Measurements from ENCODE around the gene INO80B.
A peak's percentile ranks its signal among the peaks of the same experiment; 100 is the strongest.
"Not testable (repeated sequence)": the region's sequence is repeated elsewhere in the genome, so short reads cannot be mapped to it uniquely, and the experiment has no call there.

INO80B gene

GRCh38 chr2:74482801-74483674 lies 28.2 kb downstream of the INO80B start, which contains the start of the genes CCDC142 and TTC31:
Gene CCDC142, minus strand, starts transcription at chr2:74482998. Its CDS starts 161 bp downstream, at chr2:74482837.
Gene TTC31, plus strand, starts transcription at chr2:74483081. Its CDS starts 15 bp downstream, at chr2:74483096.
- DNase-seq = peak; percentile 95

- not testable (repeated sequence) for DNase-seq
These were observed 28.8 kb downstream of the INO80B start for GRCh38 chr2:74483675-74484164.

DNA sequence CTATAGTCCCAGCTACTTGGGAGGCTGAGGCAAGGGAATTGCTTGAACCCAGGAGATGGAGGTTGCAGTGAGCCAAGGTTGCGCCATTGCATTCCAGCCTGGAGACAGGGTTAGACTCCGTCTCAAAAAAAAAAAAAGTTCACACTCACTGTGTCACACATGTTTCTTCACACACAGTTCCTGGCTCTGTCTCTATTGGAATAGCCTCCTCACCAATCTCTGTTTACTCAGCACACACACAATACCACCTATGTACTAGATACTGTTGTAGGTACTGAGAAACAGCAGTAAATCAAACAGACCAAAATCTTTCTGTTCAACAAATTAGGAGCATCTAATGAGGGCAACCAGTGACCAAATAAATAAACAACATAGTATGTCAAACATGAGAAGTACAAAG lies 31.3 kb downstream of the INO80B start:
- DNase-seq = no peak

- no peak for DNase-seq
These were observed 34.0 kb downstream of the INO80B start for GRCh38 chr2:74488643-74489481.

DNA sequence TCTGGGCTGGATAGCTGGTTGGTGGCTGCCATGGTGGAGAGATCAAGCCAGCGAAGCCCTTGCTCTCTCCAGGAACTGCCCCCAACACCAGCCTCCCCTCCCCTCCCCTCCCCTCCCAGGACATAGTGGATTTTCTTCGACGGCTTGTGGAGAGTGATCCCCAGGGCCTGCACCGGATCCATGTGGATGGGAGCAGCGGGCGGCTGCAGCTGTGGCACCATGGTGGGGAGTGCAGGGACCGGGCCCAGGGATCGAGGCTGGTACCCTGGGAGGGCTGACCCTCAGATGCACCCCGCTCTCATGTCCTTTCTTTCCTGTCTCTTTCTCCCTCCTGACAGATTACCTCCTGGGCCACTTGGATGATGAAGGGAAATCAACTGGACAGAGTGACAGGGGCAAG lies 35.0 kb downstream of the INO80B start:
- DNase-seq = no peak

DNA sequence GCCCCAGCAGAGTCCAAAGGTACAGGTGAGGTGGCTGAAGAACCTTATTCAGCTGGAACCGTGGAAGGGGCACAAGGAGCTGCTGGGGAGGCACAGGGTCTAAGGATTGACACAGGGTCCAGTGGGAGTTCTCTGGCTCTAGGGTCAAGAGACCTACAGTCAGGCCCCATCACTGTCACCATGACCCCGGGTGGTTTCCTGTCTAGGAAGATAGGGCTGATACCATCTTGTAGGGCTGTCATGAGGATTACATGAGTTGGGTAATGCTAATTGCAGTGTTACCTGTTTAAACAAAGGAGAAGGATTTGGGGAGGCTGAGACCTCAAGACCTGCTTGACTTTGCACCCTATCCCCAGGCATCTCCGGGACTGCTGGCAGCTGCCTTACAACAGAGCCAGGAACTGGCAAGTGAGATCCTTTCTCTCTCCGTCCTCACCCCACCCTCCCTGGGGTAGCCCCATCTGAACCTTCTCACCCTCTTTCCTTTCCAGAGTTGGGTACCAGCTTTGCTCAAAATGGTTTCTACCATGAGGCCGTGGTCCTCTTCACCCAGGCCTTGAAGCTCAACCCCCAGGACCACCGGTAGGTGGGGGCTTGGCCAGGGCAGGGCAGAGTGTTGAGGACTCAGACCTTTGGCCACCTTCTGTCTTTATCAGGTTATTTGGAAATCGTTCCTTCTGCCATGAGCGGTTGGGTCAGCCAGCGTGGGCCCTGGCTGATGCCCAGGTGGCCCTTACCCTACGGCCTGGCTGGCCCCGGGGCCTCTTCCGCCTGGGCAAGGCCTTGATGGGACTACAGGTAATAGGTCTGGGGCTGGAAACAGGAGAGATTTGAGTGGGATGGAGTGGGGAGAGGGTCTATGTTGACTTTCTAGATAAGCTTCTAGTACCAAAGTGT lies 37.0 kb downstream of the INO80B start:
- DNase-seq = no peak

DNA sequence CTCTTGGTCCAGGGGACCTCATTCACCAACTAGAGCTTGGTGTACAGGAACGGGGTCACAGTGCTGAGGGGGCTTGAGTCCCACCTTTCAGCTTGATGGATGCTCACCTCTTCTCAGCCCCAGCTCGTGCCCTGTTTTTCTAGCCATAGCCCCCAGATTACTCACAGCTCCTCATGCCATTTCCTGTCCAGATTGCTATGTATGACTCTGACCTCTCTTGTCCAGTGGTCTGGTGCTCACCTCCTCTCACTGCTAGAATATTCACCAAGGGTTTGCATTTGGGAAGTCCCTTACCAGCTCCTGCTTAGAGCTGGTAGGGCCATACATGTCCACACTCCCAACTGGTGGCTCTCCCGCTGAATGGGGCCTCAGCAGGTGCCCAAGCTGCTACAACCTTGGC lies 38.7 kb downstream of the INO80B start:
- DNase-seq = no peak

GRCh38 chr2:74495440-74495839 lies 40.6 kb downstream of the INO80B start:
- no peak for DNase-seq

- no peak for DNase-seq
These were observed 42.3 kb downstream of the INO80B start for GRCh38 chr2:74496997-74497776.

DNA sequence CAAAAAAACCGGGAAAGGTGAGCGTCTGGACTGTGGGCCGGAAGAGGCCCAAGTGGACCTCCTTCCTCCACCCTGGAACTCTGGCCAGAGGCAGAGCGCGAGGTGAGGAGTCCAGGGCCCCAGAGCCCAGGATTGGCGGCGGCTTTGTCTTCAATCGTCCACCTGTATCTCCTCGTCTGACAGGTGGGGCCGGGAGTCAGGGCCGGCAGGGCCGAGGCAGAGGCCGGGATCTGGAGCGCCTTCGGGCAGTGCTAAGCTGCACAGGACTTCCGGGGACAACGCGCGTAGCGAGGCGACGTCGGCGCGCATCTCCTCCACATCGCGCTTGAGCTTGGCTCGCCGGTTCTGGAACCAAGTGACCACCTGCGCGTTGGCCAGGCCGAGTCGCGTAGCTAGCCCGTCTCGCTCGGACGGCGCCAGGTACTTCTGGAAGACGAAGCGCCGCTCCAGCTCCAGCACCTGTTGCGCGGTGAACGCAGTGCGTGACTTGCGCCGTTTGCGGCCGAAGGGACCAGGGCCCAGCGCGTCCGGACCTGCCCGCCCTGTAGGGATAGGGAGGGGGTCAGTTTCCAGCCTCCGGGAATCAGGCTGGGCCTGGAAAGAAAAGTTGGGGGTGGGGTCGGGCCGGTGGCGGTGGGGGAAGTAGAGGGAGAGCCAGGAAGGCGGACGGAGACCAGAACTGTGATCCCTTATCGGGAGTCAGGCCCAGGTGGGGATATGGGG lies 43.1 kb downstream of the INO80B start:
- no peak for DNase-seq

- peak; percentile 14 for DNase-seq
These were observed 43.8 kb downstream of the INO80B start for GRCh38 chr2:74498500-74499266.

DNA sequence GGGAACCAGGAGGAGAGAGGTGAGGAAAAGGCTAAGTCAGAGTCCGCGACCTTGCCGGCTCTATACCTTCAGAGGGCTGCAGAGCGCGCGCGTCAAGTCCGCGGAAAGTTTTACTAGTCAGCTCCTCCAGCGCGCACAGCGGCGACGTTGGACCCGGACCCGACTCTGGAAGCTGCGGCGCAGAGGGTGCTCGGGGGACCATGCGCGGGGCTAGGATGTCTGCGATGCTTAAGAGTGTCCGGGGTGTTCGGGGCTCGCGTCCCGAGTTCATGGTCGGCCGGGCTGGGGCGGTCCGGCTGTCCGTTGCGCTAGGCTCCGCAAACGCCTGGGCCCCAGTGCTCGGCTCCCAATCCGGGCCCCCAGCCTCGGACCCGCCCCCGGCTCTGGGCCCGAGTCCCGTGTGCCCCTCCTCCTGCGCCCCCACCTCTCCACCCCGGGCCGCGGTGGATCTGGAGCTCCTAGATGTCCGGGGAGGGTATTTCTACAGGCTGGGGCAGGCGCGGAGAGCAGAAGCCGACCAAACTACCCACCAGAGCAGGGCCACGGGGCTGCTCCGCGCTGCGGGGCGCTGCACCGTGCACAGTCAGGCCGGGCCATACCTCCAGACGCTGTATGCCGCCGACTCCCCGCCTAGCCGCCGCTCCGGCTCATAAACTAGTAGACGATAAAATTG lies 44.5 kb downstream of the INO80B start, which contains the start of gene LBX2:
TSS of gene LBX2 (minus strand) at position 337 of the 673 bp plus-strand sequence. CDS start at position 271, 66 bp downstream.
- DNase-seq = peak; percentile 36

GRCh38 chr2:74499940-74500577 lies 45.2 kb downstream of the INO80B start:
- no peak for DNase-seq

DNA sequence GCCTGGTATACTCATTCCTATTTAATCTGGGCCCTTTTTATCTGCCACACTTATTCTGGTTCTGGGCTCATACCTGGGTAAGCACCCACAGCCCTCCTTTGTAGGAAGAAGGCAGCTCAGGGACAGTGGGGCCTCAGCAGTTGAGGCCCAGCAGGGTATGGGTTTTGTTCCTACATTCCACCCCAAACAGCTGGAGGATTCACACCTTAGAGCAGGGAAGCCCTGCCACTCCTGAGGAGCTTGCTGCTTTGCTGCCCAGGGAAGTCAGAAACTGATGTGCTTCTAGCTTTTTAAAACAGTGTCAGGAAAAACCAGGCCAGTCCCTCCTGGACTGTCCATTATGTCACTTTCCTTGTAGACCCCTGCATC lies 45.7 kb downstream of the INO80B start:
- no peak for DNase-seq

GRCh38 chr2:74501335-74502071 lies 46.6 kb downstream of the INO80B start:
- no peak for DNase-seq

DNA sequence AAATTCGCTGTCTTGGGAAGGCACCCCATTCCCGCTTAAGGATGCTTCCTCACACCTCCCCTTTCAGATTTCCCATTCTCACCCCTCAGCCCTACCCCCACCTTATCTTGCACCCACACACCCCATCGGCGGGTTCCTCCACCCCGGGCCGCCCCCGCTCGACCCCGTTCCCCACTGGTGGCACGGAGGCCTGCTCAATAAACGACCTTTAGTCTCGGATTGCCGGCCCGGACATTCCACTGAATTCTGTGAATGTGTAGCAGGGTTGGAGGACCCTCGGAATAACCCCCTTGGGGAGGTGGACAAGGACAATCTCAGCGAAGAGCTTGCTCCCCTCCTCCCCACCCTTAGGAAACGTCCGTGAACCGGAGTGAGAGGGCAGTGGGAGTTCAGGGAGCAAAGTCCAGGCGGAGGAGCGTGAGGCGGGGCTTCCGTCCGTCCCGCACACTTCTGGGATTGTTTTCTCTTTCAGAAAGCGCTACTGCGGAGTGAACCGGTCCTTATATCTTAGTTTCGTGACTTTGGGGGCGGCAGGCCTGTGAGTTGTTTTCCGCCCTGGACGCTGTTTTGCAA lies 47.3 kb downstream of the INO80B start:
- no peak for DNase-seq

GRCh38 chr2:74502720-74503505 lies 48.0 kb downstream of the INO80B start:
- peak; percentile 28 for DNase-seq
